Femur (tissue), 1 donor: Measurements from ENCODE around the gene CFAP100.
A peak's percentile ranks its signal among the peaks of the same experiment; 100 is the strongest.

Source experiments
- DNase-seq: peaks from one replicate; pipeline ENCODE4 v3.0.0-alpha.2; 2017

The CFAP100 gene

GRCh38 chr3:126465928-126466544 lies 71.3 kb downstream of the CFAP100 start:
- no peak for DNase-seq

DNA sequence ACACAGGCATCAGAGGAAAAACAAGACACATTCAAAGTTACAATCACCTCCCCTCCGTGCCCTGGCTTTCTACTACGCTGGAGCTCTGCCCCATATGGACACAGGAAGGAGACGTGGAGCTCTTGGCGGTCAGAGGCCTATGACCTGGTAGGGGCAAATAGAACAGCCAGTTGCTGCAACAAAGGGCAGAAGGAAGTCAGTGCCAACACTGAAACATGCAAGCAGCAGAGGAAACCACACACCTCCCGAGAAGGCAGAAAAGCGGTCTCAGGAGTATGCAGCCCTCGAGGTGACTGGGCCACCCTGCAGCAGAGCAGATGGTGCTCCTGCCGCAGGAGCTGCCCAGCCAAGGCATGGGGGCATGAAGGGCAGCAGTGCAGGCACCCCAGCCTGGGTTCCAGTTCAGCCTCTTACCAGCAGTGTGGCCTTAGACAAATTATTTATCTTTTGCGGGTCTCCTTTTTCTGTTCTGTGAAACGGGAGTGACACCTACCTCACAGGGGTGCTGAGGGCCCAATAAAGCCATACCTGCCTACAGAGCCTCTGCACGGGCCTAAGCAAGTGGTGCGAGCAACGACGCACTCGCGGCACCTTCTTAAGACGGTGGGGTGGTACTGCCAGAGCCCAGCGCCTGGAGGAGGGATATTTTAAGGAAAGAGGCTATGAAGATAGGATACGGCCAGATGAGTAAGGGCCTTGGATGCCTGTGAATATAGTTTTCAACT lies 72.3 kb downstream of the CFAP100 start:
- no peak for DNase-seq

GRCh38 chr3:126467611-126467955 lies 72.9 kb downstream of the CFAP100 start:
- no peak for DNase-seq

- DNase-seq: no peak
These were observed 73.6 kb downstream of the CFAP100 start for GRCh38 chr3:126468028-126468891.

GRCh38 chr3:126469479-126469878 lies 74.8 kb downstream of the CFAP100 start:
- peak; percentile 2 for DNase-seq

- peak; percentile 66 for DNase-seq
These were observed 77.7 kb downstream of the CFAP100 start for GRCh38 chr3:126472277-126473006.

DNA sequence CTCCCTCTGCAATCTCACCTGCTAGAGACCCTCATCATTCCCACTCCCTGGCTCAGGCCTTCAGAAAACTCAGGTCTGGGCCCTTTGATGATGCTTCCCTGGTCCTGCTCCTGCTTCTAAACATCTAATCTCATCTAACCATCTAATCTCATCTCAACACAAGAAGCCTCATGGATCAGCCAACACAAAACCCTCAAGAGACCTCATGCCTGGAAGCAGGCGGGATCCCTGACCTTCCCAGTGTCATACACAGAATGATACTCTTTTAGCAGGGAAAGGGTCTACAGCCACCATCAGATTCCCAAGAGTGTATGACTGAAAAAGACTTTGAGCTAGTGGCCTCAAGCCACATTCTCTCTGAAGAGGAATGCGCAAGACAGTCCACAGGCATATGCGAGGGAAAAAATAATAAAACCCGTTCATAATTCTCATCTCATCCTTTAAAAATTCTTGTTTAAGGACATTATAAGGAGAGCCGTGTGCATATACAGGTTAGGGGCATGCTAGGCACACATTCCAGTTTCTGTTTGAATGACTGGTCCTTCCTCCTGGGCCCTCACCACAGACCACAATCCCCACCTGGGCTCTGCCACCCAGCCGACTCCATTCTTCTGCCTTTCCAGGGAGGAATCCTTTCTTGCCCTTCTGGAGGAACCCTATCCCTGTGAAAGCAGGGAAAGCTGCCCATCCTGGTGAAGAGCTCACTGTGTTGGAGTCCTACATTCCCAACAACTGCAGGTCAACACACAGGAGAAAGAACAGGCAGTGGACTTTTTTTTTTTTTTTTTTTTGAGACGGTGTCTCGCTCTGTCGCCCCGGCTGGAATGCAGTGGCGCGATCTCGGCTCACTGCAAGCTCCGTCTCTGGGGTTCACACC lies 78.8 kb downstream of the CFAP100 start:
- DNase-seq: no peak

DNA sequence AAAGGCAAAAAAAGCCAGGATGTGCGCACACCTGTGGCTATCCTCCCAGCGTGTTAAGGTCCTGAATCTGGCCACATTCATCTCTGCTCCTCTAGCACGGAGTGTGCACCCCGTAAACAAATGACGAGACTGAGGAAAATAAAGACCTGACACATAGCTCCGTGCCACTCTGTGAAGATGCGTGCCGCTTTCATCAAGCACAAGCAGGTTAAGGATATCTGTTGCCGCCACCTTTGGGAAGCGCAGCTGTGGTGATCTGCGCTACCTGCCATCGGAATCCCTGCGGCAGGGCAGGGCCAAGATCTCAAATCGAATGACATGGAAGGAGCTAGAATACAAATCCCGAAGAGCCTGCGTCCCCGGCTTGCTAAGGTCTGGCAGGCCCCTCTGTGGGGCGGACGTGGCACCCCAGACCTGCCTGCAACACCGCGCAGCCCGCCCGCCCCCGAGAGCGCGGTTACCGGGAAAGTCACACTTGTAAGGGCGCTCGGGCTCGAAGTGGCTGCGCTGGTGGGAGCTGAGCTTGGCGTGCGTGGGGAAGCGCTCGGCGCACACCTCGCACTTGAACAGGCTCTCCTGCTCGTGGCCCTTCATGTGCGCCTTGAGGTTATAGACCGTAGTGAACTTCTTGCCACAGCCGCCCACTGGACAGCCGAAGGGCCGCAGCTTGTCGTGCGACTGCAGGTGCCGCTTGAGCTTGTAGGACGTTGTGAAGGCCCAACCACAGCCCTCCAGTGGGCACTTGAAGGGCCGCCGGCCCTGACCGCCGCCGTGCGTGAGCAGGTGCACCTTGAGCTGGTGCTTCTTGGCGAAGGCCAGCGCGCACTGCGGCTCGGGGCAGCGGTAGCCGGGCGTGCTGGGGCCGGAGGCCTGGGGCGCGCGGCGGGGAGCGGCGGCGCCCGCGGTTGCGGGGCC lies 80.0 kb downstream of the CFAP100 start:
- DNase-seq: peak; percentile 58

GRCh38 chr3:126475413-126476114 lies 80.9 kb downstream of the CFAP100 start, which contains the start of gene ZXDC:
Gene ZXDC (minus strand): TSS chr3:126475891. CDS start chr3:126475865, 26 bp downstream.
- peak; percentile 97 for DNase-seq

DNA sequence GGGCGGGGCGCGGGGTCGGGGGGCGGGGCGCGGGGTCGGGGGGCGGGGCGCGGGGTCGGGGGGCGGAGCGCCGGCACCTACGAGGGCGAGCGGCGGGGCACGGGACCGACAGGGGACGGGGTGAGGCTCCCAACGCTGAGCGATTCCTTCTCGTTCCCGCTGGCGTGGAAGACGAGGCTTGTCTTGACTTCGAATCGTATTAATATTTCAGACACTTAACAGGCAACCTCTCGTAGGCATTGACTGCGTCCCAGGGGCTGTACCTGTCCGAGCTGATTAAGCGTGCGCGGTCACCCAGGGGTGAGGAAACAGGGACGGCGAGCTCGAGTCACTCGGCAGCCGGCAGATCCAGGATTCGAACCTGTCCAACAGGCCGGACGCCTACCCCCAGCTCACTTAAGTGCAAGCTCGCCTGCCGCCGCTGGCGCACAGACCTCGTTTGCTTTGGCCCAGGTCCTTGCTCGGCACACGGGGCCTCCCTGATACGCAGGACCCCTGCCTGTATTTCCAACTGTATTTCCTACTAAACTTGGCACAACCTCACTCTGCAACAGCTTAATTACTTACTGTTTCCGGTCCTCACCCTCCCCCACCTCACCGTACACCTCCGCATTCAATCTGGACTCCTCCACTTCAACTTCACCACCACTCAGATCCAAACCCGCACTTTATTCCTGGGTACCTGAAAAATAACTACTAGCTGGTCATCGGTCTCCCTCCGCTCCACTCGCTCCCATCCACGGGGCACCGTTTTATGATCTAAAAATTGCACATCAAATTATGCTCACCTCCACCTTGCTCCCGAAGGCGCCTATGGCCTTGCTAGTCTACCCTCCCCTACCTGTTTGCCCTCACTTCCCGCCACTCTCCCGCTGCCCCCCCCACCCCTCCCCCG lies 81.7 kb downstream of the CFAP100 start:
- DNase-seq: peak; percentile 71

GRCh38 chr3:126477061-126477380 lies 82.3 kb downstream of the CFAP100 start:
- no peak for DNase-seq

- no peak for DNase-seq
These were observed 84.0 kb downstream of the CFAP100 start for GRCh38 chr3:126478581-126479310.

DNA sequence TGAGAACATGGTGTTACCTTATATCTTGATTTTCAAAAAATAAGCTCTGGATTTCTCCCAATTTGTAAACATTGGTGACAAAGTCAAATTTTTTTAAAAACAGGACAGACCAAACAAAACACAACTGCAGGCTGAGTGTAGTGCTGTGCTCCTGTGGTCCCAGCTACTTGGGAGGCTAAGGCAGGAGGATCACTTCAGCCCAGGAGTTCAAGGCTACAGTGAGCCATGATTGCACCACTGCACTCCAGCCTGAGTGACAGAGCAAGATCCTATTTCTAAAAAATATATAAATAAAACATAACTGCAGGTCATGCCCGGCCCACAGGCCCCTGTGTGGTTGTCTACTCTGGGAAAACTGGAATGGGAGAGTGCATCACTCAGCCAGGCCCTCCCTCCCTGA lies 84.9 kb downstream of the CFAP100 start:
- DNase-seq: no peak

DNA sequence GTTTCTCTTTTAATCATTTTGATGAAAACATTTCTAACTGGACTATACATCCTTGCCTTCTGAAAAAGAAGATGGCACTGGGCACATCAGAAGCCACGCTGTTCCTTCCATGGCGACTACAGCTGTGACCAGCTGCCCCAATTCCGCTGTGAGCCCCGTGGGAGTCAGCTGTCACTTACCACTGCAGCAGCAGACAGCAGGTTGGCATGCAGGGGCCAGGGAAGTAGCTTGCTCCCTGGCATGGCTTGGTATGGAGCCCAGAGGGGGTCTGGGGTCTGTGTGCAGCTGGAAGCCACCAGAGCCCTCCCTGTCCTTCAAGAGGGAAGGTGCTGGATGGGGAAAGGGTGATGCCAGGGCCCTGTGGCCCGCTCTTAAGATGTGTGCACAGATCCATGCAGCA lies 85.5 kb downstream of the CFAP100 start:
- DNase-seq: peak; percentile 59

DNA sequence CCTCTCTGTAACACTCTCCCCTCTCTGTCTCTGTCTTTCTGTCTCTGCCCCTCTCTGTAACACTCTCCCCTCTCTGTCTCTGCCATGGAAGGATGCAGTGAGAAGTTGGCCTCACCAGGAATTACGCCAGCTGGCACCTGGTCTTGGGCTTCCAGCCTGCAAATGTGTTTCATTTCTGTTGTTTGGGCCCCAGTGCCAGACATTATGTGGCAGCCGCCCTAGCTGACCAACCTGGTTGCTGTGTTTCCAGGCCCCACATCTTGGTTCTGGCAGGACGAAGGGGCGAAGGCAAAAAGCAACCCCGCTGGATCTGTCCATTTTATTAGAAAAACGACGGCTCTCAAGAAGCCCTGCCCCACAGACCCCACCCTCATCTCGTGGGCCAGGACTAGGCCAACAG lies 86.2 kb downstream of the CFAP100 start:
- peak; percentile 75 for DNase-seq

DNA sequence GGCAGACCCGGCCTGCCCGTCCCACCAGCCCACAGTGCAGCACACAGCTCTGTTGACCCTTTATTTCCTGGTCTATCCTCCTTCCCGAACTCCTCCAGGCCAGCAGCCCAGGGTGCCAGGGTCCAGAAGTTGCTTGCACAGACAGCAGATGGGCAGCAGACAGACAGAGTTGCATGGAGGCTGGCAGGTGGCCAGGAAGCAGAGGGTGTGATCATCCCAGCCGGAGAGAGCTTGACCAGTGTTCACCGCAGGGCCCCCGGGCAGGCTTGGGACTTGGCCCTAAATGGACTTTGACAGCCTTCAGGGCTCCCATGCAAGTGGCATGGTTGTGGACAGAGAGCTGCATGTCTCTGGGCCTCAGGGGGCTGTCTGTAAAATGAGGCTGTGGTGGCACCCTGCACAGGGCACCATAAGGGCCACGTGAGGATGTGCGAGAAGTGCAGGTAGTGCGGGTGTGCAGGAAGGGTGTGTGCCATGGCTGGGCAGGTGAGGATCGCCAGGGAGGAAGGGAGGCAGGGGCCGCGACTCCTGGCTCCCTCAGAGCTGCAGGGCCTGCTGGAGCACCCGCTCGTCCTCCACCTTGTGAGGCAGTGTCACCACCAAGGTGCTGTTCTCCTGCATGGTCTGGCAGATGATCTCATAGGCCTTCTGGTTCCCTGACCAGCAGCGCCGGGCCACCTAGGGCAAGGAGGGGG lies 87.2 kb downstream of the CFAP100 start:
- peak; percentile 78 for DNase-seq

DNA sequence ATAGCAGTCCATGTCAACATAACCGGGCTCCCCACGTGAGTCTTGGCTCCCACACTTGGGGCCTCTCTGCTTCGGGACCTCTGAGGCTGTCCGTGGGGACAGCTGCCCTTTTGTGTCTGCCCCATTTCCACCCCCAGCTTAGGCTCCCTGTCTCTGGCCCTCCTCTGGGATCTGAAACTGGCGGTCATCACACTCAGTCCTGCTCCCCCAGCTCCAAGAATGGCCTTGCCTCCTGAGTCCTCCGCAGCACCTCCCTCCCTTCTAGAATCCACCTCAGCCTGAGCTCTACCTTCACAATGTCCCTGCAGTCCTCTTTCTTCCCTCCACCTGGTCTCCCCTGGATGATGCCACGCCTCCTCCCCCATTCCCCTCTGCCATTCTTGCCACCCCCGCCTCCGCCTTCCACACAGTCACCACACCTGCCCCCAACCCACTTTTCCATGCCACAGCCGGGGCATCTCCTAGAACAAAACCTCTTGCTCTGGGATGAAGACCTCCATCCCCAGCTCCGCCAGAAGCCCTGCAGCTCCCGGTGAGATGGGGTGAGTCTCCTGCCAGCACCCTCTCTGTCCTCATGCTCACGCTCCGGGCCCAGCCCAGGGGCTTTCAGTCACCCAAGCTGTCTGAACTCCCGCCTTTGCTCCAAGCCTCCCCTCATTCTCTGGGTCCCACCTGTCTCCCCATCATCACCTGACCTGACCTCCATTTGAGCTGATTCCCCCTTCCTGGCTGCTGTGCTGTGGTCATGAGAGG lies 88.0 kb downstream of the CFAP100 start:
- no peak for DNase-seq
